Peyer's patch (tissue), 4 donors: Measurements from ENCODE around the gene ZNF490. TPM values are rescaled to one million over a fixed set of nuclear protein-coding genes. Genes with fewer than 3 reads are reported as not detected.

Experiments used
- DNase-seq, 3 donors: peaks; one replicate each; pipeline ENCODE4 v3.0.0-alpha.2; 2017 to 2019
- H3K27ac ChIP-seq, 4 donors: fragments of 200-600 bp; sonication (generic); one replicate each; pipeline ENCODE4 v1.5.1; 2016 to 2019
- H3K27me3 ChIP-seq, 2 donors: fragments of 200-600 bp; sonication (generic); one replicate each; pipeline ENCODE4 v1.5.1; 2019
- H3K36me3 ChIP-seq, 3 donors: fragments of 200-600 bp; sonication (generic); one replicate each; pipeline ENCODE4 v1.5.1; 2016 to 2019
- H3K4me1 ChIP-seq, 4 donors: fragments of 200-600 bp; sonication (generic); one replicate each; pipeline ENCODE4 v1.5.1; 2016 to 2019
- H3K4me3 ChIP-seq, 4 donors: fragments of 200-600 bp; sonication (generic); 1 replicate in 3 of 4; 2 replicates in 1 of 4; pipeline ENCODE4 v1.5.1; 2016 to 2019; ENCODE audit warnings: mild to moderate bottlenecking in 1 of 4
- H3K9me3 ChIP-seq, 4 donors: fragments of 200-600 bp; sonication (generic); one replicate each; pipeline ENCODE4 v1.5.1; 2016 to 2019; ENCODE audit warnings: mild to moderate bottlenecking in 1 of 4
- POLR2A ChIP-seq, 2 donors: fragments of 450-650 bp; IDR thresholded peaks; one replicate each; pipeline ENCODE4 v1.5.1; 2017; ENCODE audit warnings: antibody characterized with exemption in 2 of 2, mild to moderate bottlenecking in 2 of 2, moderate library complexity in 2 of 2
- total RNA-seq, 4 donors: library from RNA; depleted of rRNA; stranded (reverse); fragments of >200 nt; gene quantifications; one replicate each; pipeline ENCODE4 v1.1.0, GENCODE V29; 2016
- TF ChIP-seq, protein P1 (sequence below), 6 experiments: fragments of 450-650 bp in 4 of 6; fragments of 200-600 bp in 2 of 6; sonication (generic) in 1 of 6; IDR thresholded peaks; one replicate each; pipeline ENCODE4 v1.5.1; 2017 to 2019; ENCODE audit warnings: antibody characterized with exemption in 6 of 6, mild to moderate bottlenecking in 3 of 6, moderate library complexity in 1 of 6

ZNF490 gene
- total RNA-seq, 4 donors from 2014 or later, result 4.1 to 8.4 (median 4.7) TPM

DNA sequence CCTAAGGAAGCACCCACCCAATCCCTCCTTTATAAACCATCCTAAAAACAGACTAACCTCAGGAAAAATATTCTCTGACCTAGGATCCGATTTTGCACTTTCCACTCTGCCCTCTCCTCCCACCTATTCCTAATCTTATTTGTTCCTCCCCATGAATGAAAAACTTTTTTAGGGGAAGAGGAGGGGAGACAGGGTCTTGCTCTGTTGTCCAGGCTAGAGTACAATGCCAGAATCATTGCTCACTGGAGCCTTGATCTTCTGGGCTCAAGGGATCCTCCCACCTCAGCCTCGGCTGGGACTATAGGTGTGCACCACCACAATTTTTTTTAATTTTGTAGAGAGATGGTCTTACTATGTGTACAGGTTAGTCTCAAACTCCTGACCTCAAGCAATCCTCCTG, 63.7 kb downstream of the ZNF490 start:
- no peak for TF ChIP-seq POLR2A (IDR thresholded peaks at IDR 0.05)
- TF ChIP-seq, protein P1, sequence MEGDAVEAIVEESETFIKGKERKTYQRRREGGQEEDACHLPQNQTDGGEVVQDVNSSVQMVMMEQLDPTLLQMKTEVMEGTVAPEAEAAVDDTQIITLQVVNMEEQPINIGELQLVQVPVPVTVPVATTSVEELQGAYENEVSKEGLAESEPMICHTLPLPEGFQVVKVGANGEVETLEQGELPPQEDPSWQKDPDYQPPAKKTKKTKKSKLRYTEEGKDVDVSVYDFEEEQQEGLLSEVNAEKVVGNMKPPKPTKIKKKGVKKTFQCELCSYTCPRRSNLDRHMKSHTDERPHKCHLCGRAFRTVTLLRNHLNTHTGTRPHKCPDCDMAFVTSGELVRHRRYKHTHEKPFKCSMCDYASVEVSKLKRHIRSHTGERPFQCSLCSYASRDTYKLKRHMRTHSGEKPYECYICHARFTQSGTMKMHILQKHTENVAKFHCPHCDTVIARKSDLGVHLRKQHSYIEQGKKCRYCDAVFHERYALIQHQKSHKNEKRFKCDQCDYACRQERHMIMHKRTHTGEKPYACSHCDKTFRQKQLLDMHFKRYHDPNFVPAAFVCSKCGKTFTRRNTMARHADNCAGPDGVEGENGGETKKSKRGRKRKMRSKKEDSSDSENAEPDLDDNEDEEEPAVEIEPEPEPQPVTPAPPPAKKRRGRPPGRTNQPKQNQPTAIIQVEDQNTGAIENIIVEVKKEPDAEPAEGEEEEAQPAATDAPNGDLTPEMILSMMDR (IDR thresholded peaks at IDR 0.05), result no peak
- H3K9me3 ChIP-seq, result peaks cover 0 to 21% (median 0%) of the 10 kb centered on the region in 4 donors
- no peaks in the 10 kb centered on the region for H3K27me3 ChIP-seq
- H3K27ac ChIP-seq, result no peak overlapping the region
- H3K4me1 ChIP-seq, result peaks cover 0 to 17% (median 5%) of the 10 kb centered on the region in 4 donors
- H3K4me3 ChIP-seq, result no peak overlapping the region
- no peak for DNase-seq
- peaks cover 0 to 65% (median 0%) of the 10 kb centered on the region in 3 donors for H3K36me3 ChIP-seq

- Histone ChIP-seq H3K27ac (no peak overlapping the region), H3K27me3 (no peaks in the 10 kb centered on the region), H3K4me1 (peaks cover 0 to 17% (median 5%) of the 10 kb centered on the region in 4 donors), H3K9me3 (peaks cover 0 to 23% (median 0%) of the 10 kb centered on the region in 4 donors), H3K4me3 (no peak overlapping the region), H3K36me3 (peaks cover 0 to 73% (median 0%) of the 10 kb centered on the region in 3 donors)
- no peak for DNase-seq
- TF ChIP-seq POLR2A (IDR thresholded peaks at IDR 0.05), result no peak
- TF ChIP-seq, protein P1 (IDR thresholded peaks at IDR 0.05), result no peak
These were observed 64.5 kb downstream of the ZNF490 start for GRCh38 chr19:12546068-12546467.

DNA sequence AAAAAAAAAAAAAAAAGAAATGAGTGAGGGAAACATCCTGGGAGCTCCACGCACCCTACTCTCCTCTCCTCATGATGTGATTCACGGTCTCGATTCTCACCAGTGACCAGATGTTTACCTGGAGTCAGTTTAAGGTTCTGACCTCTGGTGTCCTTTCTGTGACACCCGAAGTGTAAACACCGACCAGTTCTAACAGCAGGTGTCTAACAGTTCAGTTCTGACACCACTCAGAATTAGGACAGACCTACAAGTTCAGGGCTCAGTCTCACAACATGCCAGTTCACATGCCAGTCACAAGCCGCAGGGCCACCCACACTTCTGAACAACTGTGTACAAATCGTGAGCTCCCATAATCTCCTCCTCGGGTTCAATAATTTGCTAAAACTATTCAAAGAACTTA, 65.3 kb downstream of the ZNF490 start:
- Histone ChIP-seq H3K27me3 (no peaks in the 10 kb centered on the region), H3K27ac (no peak overlapping the region), H3K4me1 (peaks cover 0 to 14% (median 4%) of the 10 kb centered on the region in 4 donors), H3K4me3 (no peak overlapping the region), H3K9me3 (peaks cover 0 to 28% (median 0%) of the 10 kb centered on the region in 4 donors), H3K36me3 (peaks cover 0 to 81% (median 0%) of the 10 kb centered on the region in 3 donors)
- TF ChIP-seq, protein P1 (IDR thresholded peaks at IDR 0.05), result no peak
- no peak for TF ChIP-seq POLR2A (IDR thresholded peaks at IDR 0.05)
- DNase-seq, result no peak

GRCh38 chr19:12544401-12544876, 66.2 kb downstream of the ZNF490 start:
- no peaks in the 10 kb centered on the region for H3K27me3 ChIP-seq
- no peak overlapping the region for H3K27ac ChIP-seq
- peaks cover 0 to 28% (median 0%) of the 10 kb centered on the region in 4 donors for H3K9me3 ChIP-seq
- no peak for TF ChIP-seq POLR2A (IDR thresholded peaks at IDR 0.05)
- TF ChIP-seq, protein P1 (IDR thresholded peaks at IDR 0.05), result no peak
- no peak overlapping the region for H3K4me3 ChIP-seq
- H3K36me3 ChIP-seq, result peaks cover 0 to 86% (median 0%) of the 10 kb centered on the region in 3 donors
- no peak for DNase-seq
- peaks cover 0 to 6% (median under 1%) of the 10 kb centered on the region in 4 donors for H3K4me1 ChIP-seq

DNA sequence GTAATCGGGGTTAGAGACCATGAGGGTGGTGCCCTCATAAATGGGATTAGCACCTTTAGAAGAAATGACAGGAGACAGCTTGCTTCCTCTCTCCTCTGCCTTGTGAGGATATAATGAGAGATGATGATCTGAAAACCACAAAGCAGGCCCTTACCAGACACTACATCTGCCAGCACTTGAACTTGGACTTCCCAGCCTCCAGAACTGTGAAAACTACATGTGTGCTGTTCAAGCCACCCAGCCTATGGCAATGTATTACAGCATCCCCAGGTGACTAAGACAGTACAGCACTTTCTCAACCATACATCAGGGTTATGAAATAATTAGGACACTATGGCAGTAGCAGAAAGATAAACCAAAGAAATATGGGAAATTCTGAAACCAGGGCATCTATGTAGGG, 66.8 kb downstream of the ZNF490 start:
- Histone ChIP-seq H3K36me3 (peaks cover 0 to 86% (median 0%) of the 10 kb centered on the region in 3 donors), H3K4me3 (no peak overlapping the region), H3K27me3 (no peaks in the 10 kb centered on the region), H3K27ac (no peak overlapping the region), H3K4me1 (peaks cover 0 to under 1% (median 0%) of the 10 kb centered on the region in 4 donors), H3K9me3 (peaks cover 0 to 28% (median 0%) of the 10 kb centered on the region in 4 donors)
- TF ChIP-seq, protein P1 (IDR thresholded peaks at IDR 0.05), result no peak
- no peak for TF ChIP-seq POLR2A (IDR thresholded peaks at IDR 0.05)
- no peak for DNase-seq

Other genes starting within 250 kb of the ZNF490 start
- 10 to 100 TPM in 1 of 4 donors, 1 to 10 TPM in 2, under 1 TPM in 1; 0.70 to 13.2 (median 1.4) TPM for gene ZNF442, start 245.1 kb downstream of the ZNF490 start, total RNA-seq
- 10 to 100 TPM in 1 of 4 donors, 1 to 10 TPM in 3; 5.1 to 17.3 (median 7.9) TPM for gene ZNF799, start 209.5 kb downstream of the ZNF490 start, total RNA-seq
- gene ZNF443, start 169.8 kb downstream of the ZNF490 start, total RNA-seq, result 10 to 100 TPM in 1 of 4 donors, 1 to 10 TPM in 3; 6.3 to 10.7 (median 7.5) TPM
- 1 to 10 TPM; 1.8 to 3.7 (median 3.3) TPM for gene ZNF709, start 126.0 kb downstream of the ZNF490 start, total RNA-seq
- gene ZNF564, start 59.3 kb downstream of the ZNF490 start, total RNA-seq, result 10 to 100 TPM; 25.2 to 36.9 (median 29.2) TPM
- 10 to 100 TPM; 17.2 to 34.6 (median 29.3) TPM for gene ZNF791, start 107 bp upstream of the ZNF490 start, total RNA-seq
- 10 to 100 TPM; 51.9 to 84.2 (median 68.0) TPM for gene MAN2B1, start 55.9 kb upstream of the ZNF490 start, total RNA-seq
- gene WDR83, start 56.0 kb upstream of the ZNF490 start, total RNA-seq, result 10 to 100 TPM in 2 of 4 donors, 1 to 10 TPM in 2; 2.8 to 14.0 (median 9.5) TPM
- 100 to 1,000 TPM in 3 of 4 donors, 10 to 100 TPM in 1; 76.4 to 215 (median 150) TPM for gene DHPS, start 71.1 kb upstream of the ZNF490 start, total RNA-seq
- gene GNG14, start 77.2 kb upstream of the ZNF490 start, total RNA-seq, result not detected
- 1 to 10 TPM in 3 of 4 donors, not detected in 1; 6.3 to 9.9 (median 7.0) TPM for gene FBXW9, start 85.8 kb upstream of the ZNF490 start, total RNA-seq
- 100 to 1,000 TPM in 3 of 4 donors, 10 to 100 TPM in 1; 39.1 to 131 (median 103) TPM for gene TNPO2, start 113.1 kb upstream of the ZNF490 start, total RNA-seq
- 100 to 1,000 TPM; 134 to 297 (median 185) TPM for gene TRIR, start 123.9 kb upstream of the ZNF490 start, total RNA-seq
- gene GET3, start 126.7 kb upstream of the ZNF490 start, total RNA-seq, result 10 to 100 TPM; 23.1 to 31.9 (median 30.5) TPM
- gene BEST2, start 141.0 kb upstream of the ZNF490 start, total RNA-seq, result 10 to 100 TPM in 3 of 4 donors, not detected in 1; 20.5 to 82.0 (median 40.6) TPM
- 100 to 1,000 TPM; 193 to 379 (median 285) TPM for gene HOOK2, start 164.7 kb upstream of the ZNF490 start, total RNA-seq
- gene JUNB, start 180.7 kb upstream of the ZNF490 start, total RNA-seq, result 100 to 1,000 TPM; 111 to 324 (median 152) TPM
- gene PRDX2, start 191.0 kb upstream of the ZNF490 start, total RNA-seq, result 100 to 1,000 TPM; 150 to 461 (median 375) TPM
- not detected for gene THSD8, start 191.3 kb upstream of the ZNF490 start, total RNA-seq
- gene RNASEH2A, start 195.8 kb upstream of the ZNF490 start, total RNA-seq, result 10 to 100 TPM in 2 of 4 donors, 1 to 10 TPM in 2; 5.9 to 24.8 (median 9.4) TPM
- gene RTBDN, start 223.8 kb upstream of the ZNF490 start, total RNA-seq, result not detected
- under 1 TPM in 1 of 4 donors, not detected in 3; 0.27 TPM for gene MAST1, start 227.7 kb upstream of the ZNF490 start, total RNA-seq